DOHH2 (cell line): ENCODE data around the gene ARHGDIA.
A peak's percentile ranks its signal among the peaks of the same experiment; 100 is the strongest.

Source experiments
- H3F3A ChIP-seq: fragments of 200-600 bp; sonication (generic), shearing (Covaris generic); 2 replicates; pipeline ENCODE4 v1.6.0; 2016; ENCODE audit warnings: antibody characterized with exemption, mild to moderate bottlenecking; ENCODE audit not compliant: control insufficient read depth, insufficient read depth
- H3K27ac ChIP-seq: fragments of 200-600 bp; sonication (generic); 2 replicates; pipeline ENCODE4 v1.5.1; 2014; ENCODE audit warnings: low read depth, mild to moderate bottlenecking, low read length, moderate library complexity
- H3K27me3 ChIP-seq: fragments of 200-600 bp; sonication (generic); 2 replicates; pipeline ENCODE4 v1.6.1; 2014; ENCODE audit warnings: mild to moderate bottlenecking, low read length, mixed read lengths; ENCODE audit not compliant: control insufficient read depth
- H3K36me3 ChIP-seq: fragments of 200-600 bp; sonication (generic); 2 replicates; pipeline ENCODE4 v1.6.1; 2014; ENCODE audit warnings: mild to moderate bottlenecking, low read length, moderate library complexity, mixed read lengths; ENCODE audit not compliant: control insufficient read depth
- H3K4me1 ChIP-seq: fragments of 200-600 bp; sonication (generic); 2 replicates; pipeline ENCODE4 v1.6.1; 2014; ENCODE audit warnings: mild to moderate bottlenecking, low read length, mixed read lengths; ENCODE audit not compliant: control insufficient read depth
- H3K4me2 ChIP-seq: fragments of 200-600 bp; sonication (generic); 2 replicates; pipeline ENCODE4 v1.6.0; 2014; ENCODE audit warnings: mild to moderate bottlenecking, low read length, moderate library complexity
- H3K4me3 ChIP-seq: fragments of 200-600 bp; sonication (generic); 2 replicates; pipeline ENCODE4 v1.5.1; 2014; ENCODE audit warnings: mild to moderate bottlenecking, low read length, mixed read lengths
- H3K79me2 ChIP-seq: fragments of 200-600 bp; sonication (generic); 2 replicates; pipeline ENCODE4 v1.6.1; 2014; ENCODE audit warnings: mild to moderate bottlenecking, low read length, mixed read lengths; ENCODE audit not compliant: control insufficient read depth
- H3K9me2 ChIP-seq: fragments of 200-600 bp; sonication (generic); replicated peaks from 2 replicates; pipeline ENCODE4 v1.6.1; 2014; ENCODE audit warnings: mild to moderate bottlenecking, low read length, mixed read lengths; ENCODE audit not compliant: control insufficient read depth
- H3K9me3 ChIP-seq: fragments of 200-600 bp; sonication (generic); 2 replicates; pipeline ENCODE4 v1.6.1; 2014; ENCODE audit warnings: antibody characterized with exemption, low read length, mixed read lengths; ENCODE audit not compliant: control insufficient read depth, insufficient read depth
- H4K20me1 ChIP-seq: fragments of 200-600 bp; sonication (generic); 2 replicates; pipeline ENCODE4 v1.6.0; 2014; ENCODE audit warnings: low read depth, mild to moderate bottlenecking, antibody characterized with exemption, low read length, moderate library complexity; ENCODE audit not compliant: control insufficient read depth, insufficient read depth
- EZH2phosphoT487 ChIP-seq: fragments of 200-600 bp; sonication (generic); IDR thresholded peaks from 2 replicates; pipeline ENCODE4 v1.6.1; 2017; ENCODE audit warnings: borderline replicate concordance, mild to moderate bottlenecking, antibody characterized with exemption, low read length, moderate library complexity, mixed read lengths
- TF ChIP-seq, protein P1 (sequence below): fragments of 200-600 bp; sonication (generic); IDR thresholded peaks from one replicate; pipeline ENCODE4 v1.5.1; 2014; ENCODE audit warnings: antibody characterized with exemption, mild to moderate bottlenecking, low read depth, low read length; ENCODE audit not compliant: poor library complexity, severe bottlenecking

ARHGDIA gene

DNA sequence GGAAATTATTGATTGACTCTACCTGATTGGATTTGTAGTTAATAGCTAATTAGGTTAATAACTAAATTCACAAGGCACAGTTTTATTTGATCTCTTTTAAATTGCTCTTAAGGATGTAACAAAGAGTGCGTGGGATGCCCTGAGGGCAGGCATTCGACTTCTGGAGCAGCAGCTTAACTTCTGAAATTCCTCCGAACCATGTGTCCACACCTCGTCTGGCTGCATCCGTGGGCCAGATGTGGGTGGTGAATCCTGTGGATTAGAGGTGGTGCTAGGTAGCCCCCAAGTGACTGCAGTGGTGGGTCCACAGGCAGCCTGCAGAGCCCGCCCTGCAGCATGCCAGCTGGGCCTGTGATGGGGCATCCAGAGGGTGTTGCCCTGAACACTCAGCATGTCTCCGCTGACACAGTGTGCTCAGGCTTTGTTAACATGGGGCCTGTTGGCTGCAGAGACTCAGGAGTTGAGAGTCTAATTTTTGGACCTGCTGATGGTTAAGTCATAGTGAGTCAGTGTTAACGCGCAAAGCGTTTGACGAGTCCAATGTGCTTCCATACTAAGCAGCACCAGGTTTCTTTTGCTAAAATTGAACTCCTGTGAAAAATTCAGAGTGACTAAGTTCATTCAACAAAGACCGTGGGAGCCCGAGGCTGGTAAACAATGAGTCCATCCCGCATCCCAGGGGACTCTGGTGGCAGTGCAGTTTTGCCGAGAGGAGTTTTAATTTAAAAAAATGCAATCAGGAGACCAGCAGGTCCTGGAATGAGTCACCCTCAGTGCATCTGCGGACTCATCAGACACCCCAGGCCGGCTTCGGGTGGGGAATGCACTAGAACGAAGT is 27.1 kb upstream of the ARHGDIA start:
- Histone ChIP-seq H3F3A (0 out of 2 replicates have a peak, but pooled peaks cover 3% of the 10 kb centered on the region), H4K20me1 (0 out of 2 replicates have a peak, but pooled peaks cover 4% of the 10 kb centered on the region), H3K4me1 (peaks cover 14% of the 10 kb centered on the region), H3K9me3 (no peaks in the 10 kb centered on the region), H3K36me3 (peaks cover 47% of the 10 kb centered on the region), H3K27ac (no peak overlapping the region), H3K27me3 (peaks cover 2% of the 10 kb centered on the region), H3K79me2 (peaks cover 19% of the 10 kb centered on the region), H3K4me2 (no peak overlapping the region), H3K4me3 (no peak overlapping the region), H3K9me2 (no peaks in the 10 kb centered on the region)
- TF ChIP-seq, protein P1, sequence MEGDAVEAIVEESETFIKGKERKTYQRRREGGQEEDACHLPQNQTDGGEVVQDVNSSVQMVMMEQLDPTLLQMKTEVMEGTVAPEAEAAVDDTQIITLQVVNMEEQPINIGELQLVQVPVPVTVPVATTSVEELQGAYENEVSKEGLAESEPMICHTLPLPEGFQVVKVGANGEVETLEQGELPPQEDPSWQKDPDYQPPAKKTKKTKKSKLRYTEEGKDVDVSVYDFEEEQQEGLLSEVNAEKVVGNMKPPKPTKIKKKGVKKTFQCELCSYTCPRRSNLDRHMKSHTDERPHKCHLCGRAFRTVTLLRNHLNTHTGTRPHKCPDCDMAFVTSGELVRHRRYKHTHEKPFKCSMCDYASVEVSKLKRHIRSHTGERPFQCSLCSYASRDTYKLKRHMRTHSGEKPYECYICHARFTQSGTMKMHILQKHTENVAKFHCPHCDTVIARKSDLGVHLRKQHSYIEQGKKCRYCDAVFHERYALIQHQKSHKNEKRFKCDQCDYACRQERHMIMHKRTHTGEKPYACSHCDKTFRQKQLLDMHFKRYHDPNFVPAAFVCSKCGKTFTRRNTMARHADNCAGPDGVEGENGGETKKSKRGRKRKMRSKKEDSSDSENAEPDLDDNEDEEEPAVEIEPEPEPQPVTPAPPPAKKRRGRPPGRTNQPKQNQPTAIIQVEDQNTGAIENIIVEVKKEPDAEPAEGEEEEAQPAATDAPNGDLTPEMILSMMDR = no peak
- TF ChIP-seq EZH2phosphoT487 = no peak

GRCh38 chr17:81895400-81895799 is 24.3 kb upstream of the ARHGDIA start:
- H3K9me2 ChIP-seq = no peaks in the 10 kb centered on the region
- 0 out of 2 replicates have a peak, but pooled peaks cover 7% of the 10 kb centered on the region for H3F3A ChIP-seq
- peaks cover 23% of the 10 kb centered on the region for H3K4me1 ChIP-seq
- H3K4me2 ChIP-seq = no peak overlapping the region
- no peaks in the 10 kb centered on the region for H3K9me3 ChIP-seq
- no peak overlapping the region for H3K27ac ChIP-seq
- no peaks in the 10 kb centered on the region for H3K27me3 ChIP-seq
- H3K36me3 ChIP-seq = peaks cover 55% of the 10 kb centered on the region
- TF ChIP-seq, protein P1 = no peak
- no peak for TF ChIP-seq EZH2phosphoT487
- H3K4me3 ChIP-seq = no peak overlapping the region
- peaks cover 3% of the 10 kb centered on the region for H4K20me1 ChIP-seq
- peaks cover 41% of the 10 kb centered on the region for H3K79me2 ChIP-seq

GRCh38 chr17:81891303-81891552 is 20.1 kb upstream of the ARHGDIA start:
- Histone ChIP-seq H3K9me2 (no peaks in the 10 kb centered on the region), H3K4me2 (peak overlapping the region; percentile 93; the same call in 1 of the 2 replicates), H3K36me3 (peaks cover 70% of the 10 kb centered on the region), H3K27ac (peak overlapping the region; percentile 53), H4K20me1 (peaks cover 9% of the 10 kb centered on the region), H3K27me3 (no peaks in the 10 kb centered on the region), H3K9me3 (no peaks in the 10 kb centered on the region), H3F3A (peaks cover 11% of the 10 kb centered on the region), H3K4me1 (peaks cover 38% of the 10 kb centered on the region), H3K4me3 (peak overlapping the region; percentile 96), H3K79me2 (peaks cover 82% of the 10 kb centered on the region)
- TF ChIP-seq, protein P1 = no peak
- no peak for TF ChIP-seq EZH2phosphoT487
